ENCODE results near the gene CENPX. TPM values are rescaled to one million over a fixed set of nuclear protein-coding genes. Genes with fewer than 3 reads are reported as not detected.

CENPX gene
- total and polyA plus RNA-seq, 2 of the 13 experiments (the other 11 are each of a cell fraction or from before 2014, with no cell fraction given): 92.7 to 170 TPM

GRCh38 chr17:82019690-82020571, 2.7 kb downstream of the CENPX start (continued):
- TF ChIP-seq ZBTB1 (CRISPR knock-in tag; IDR thresholded peaks at IDR 0.05; ENCODE audit: borderline replicate concordance): no peak
- TF ChIP-seq ZNF747 (CRISPR knock-in tag; IDR thresholded peaks at IDR 0.05; ENCODE audit: borderline replicate concordance): peak; percentile 31; the same call in 1 of the 2 replicates
- peak; percentile 75; the same call in 1 of the 2 replicates for TF ChIP-seq ZSCAN31 (CRISPR knock-in tag; IDR thresholded peaks at IDR 0.05; ENCODE audit: low read depth)
- TF ChIP-seq DMAP1 (CRISPR knock-in tag; IDR thresholded peaks at IDR 0.05): no peak
- no peak for TF ChIP-seq CCAR2 (optimal IDR thresholded peaks at IDR 0.05; ENCODE audit: low read depth, low read length)
- TF ChIP-seq ZNF30 (CRISPR knock-in tag; IDR thresholded peaks at IDR 0.05): no peak
- TF ChIP-seq ZSCAN22 (CRISPR knock-in tag; IDR thresholded peaks at IDR 0.05): no peak
- no peak for TF ChIP-seq ZNF576 (CRISPR knock-in tag; IDR thresholded peaks at IDR 0.05)
- TF ChIP-seq ARHGAP35 (CRISPR knock-in tag; IDR thresholded peaks at IDR 0.05; ENCODE audit: borderline replicate concordance): no peak; the same call in 1 of the 2 replicates
- peak; percentile 59; the same call in 1 of the 2 replicates for TF ChIP-seq ATF2 (CRISPR knock-in tag; IDR thresholded peaks at IDR 0.05)
- TF ChIP-seq DBP (CRISPR knock-in tag; IDR thresholded peaks at IDR 0.05; ENCODE audit: not compliant biosample characterization): no peak
- TF ChIP-seq CREB1 (IDR thresholded peaks at IDR 0.05): no peak
- TF ChIP-seq CREB1 (CRISPR knock-in tag; IDR thresholded peaks at IDR 0.05): no peak
- TF ChIP-seq IRF2 (CRISPR knock-in tag; IDR thresholded peaks at IDR 0.05): peak; percentile 47; the same call in 1 of the 2 replicates
- TF ChIP-seq DPF2 (CRISPR knock-in tag; IDR thresholded peaks at IDR 0.05; ENCODE audit: borderline replicate concordance, low read depth): no peak
- TF ChIP-seq GFI1 (CRISPR knock-in tag; IDR thresholded peaks at IDR 0.05; ENCODE audit: borderline replicate concordance): no peak
- TF ChIP-seq ZNF138 (CRISPR knock-in tag; IDR thresholded peaks at IDR 0.05; ENCODE audit: low read depth): no peak
- TF ChIP-seq EEA1 (CRISPR knock-in tag; IDR thresholded peaks at IDR 0.05; ENCODE audit: borderline replicate concordance): no peak; the same call in 1 of the 2 replicates
- TF ChIP-seq E2F1 (CRISPR knock-in tag; IDR thresholded peaks at IDR 0.05): no peak
- no peak for TF ChIP-seq ZNF33A (CRISPR knock-in tag; IDR thresholded peaks at IDR 0.05; ENCODE audit: borderline replicate concordance)
- TF ChIP-seq ZNF451 (CRISPR knock-in tag; IDR thresholded peaks at IDR 0.05): peak; percentile 71; the same call in 1 of the 2 replicates
- TF ChIP-seq ZNF713 (CRISPR knock-in tag; IDR thresholded peaks at IDR 0.05): no peak
- no peak for TF ChIP-seq ZNF484 (CRISPR knock-in tag; IDR thresholded peaks at IDR 0.05; ENCODE audit: borderline replicate concordance, low read depth)
- no peak for TF ChIP-seq ZNF180 (CRISPR knock-in tag; IDR thresholded peaks at IDR 0.05; ENCODE audit: borderline replicate concordance, low read depth)
- TF ChIP-seq ZNF720 (CRISPR knock-in tag; IDR thresholded peaks at IDR 0.05): no peak

Data from HepG2 (cell line).